HCT116 (cell line): ENCODE measurements around the gene ZNF697. TPM values are rescaled to one million over a fixed set of nuclear protein-coding genes. Genes with fewer than 3 reads are reported as not detected.

Source experiments
- ATAC-seq: fragments of 200-7000 bp; cut with Tn5 transposase; 2 replicates; pipeline ENCODE4 v1.9.1; 2020; ENCODE audit warnings: mild to moderate bottlenecking, moderate library complexity
- BruUV-seq: library from RNA; stranded (reverse); fragments of 400-500 nt; replicated peaks from 2 replicates; lab custom pipeline; 2021; lab: Mats Ljungman, UMichigan
- CTCF ChIA-PET: fragments of 300-600 bp; sonication (Branson Sonifier 250); formaldehyde crosslinking; loops from one replicate; lab custom pipeline; 2021; ENCODE audit warnings: antibody characterized with exemption; lab: Charles Lee
- POLR2A ChIA-PET: fragments of 300-600, 350-600 bp; sonication (Branson Sonifier 250); formaldehyde crosslinking; loops from one replicate; lab custom pipeline; 2021; ENCODE audit warnings: antibody characterized with exemption; lab: Charles Lee
- RAD21 ChIA-PET, 2 experiments: fragments of 300-600 bp; sonication (Branson Sonifier 250); formaldehyde crosslinking; loops; one replicate each; lab custom pipeline; 2023; ENCODE audit warnings: low total read pairs in 2 of 2; ENCODE audit not compliant: uncharacterized antibody in 2 of 2, unreplicated experiment in 2 of 2, low non-redundant PET in 1 of 2; lab: Charles Lee
- DNase-seq: peaks from one replicate; pipeline ENCODE4 v3.0.0-alpha.2; 2010; ENCODE audit warnings: low read depth, low spot score
- H2AFZ ChIP-seq: fragments of 200-600 bp; shearing (Covaris generic), sonication (generic); 2 replicates; pipeline ENCODE4 v1.6.1; 2017; ENCODE audit warnings: low read depth, mixed run types, mixed read lengths, antibody characterized with exemption, low read length; ENCODE audit not compliant: poor library complexity, severe bottlenecking
- H3K27ac ChIP-seq: 2 replicates; pipeline ENCODE4 v1.5.1; 2012; ENCODE audit warnings: low read depth, low read length
- H3K27me3 ChIP-seq: fragments of 200-600 bp; sonication (generic); 2 replicates; pipeline ENCODE4 v1.6.1; 2016; ENCODE audit warnings: mixed run types, low read length, mixed read lengths; ENCODE audit not compliant: insufficient read depth
- H3K36me3 ChIP-seq, 2 experiments: fragments of 200-500 bp in 1 of 2; fragments of 200-600 bp in 1 of 2; sonication (Bioruptor generic) in 1 of 2; sonication (generic) in 1 of 2; 2 replicates each; pipeline versions ENCODE4 v1.5.1 to v1.6.1; 2014 to 2016; ENCODE audit warnings: low read length in 2 of 2, inconsistent platforms in 1 of 2, mixed read lengths in 1 of 2, mixed run types in 1 of 2; ENCODE audit not compliant: insufficient read depth in 2 of 2, control insufficient read depth in 1 of 2
- H3K4me1 ChIP-seq, 2 experiments: fragments of 200-600 bp in 1 of 2; sonication (generic) in 1 of 2; 2 replicates each; pipeline versions ENCODE4 v1.5.1 to v1.6.1; 2012 to 2017; ENCODE audit warnings: low read length in 2 of 2, inconsistent platforms in 1 of 2, mild to moderate bottlenecking in 1 of 2, mixed read lengths in 1 of 2, mixed run types in 1 of 2, moderate library complexity in 1 of 2; ENCODE audit not compliant: insufficient read depth in 2 of 2, control insufficient read depth in 1 of 2
- H3K4me2 ChIP-seq: fragments of 200-600 bp; sonication (generic); 2 replicates; pipeline ENCODE4 v1.6.1; 2017; ENCODE audit warnings: mixed run types, low read length, mixed read lengths
- H3K4me3 ChIP-seq, 2 experiments: fragments of 200-600 bp in 1 of 2; sonication (generic) in 1 of 2; replicated peaks in 1 of 2; 2 replicates each; pipeline ENCODE4 v1.5.1; 2011 to 2016; ENCODE audit warnings: low read length in 2 of 2, control low read depth in 1 of 2, low read depth in 1 of 2, mild to moderate bottlenecking in 1 of 2, mixed read lengths in 1 of 2, mixed run types in 1 of 2
- H3K79me2 ChIP-seq: fragments of 200-600 bp; sonication (generic); 2 replicates; pipeline ENCODE4 v1.6.1; 2017; ENCODE audit warnings: mild to moderate bottlenecking, mixed run types, low read length, moderate library complexity, mixed read lengths; ENCODE audit not compliant: insufficient read depth
- H3K9ac ChIP-seq: fragments of 200-600 bp; sonication (generic); 2 replicates; pipeline ENCODE4 v1.6.1; 2016; ENCODE audit warnings: low read length, mixed read lengths
- H3K9me2 ChIP-seq: fragments of 200-600 bp; sonication (generic), shearing (Covaris generic); 2 replicates; pipeline ENCODE4 v1.6.1; 2017; ENCODE audit warnings: mixed run types, mild to moderate bottlenecking, moderate library complexity; ENCODE audit not compliant: insufficient read depth
- H3K9me3 ChIP-seq, 2 experiments: fragments of 200-500 bp in 1 of 2; fragments of 200-600 bp in 1 of 2; sonication (Bioruptor generic) in 1 of 2; sonication (generic) in 1 of 2; 2 replicates each; pipeline ENCODE4 v1.6.1; 2014 to 2017; ENCODE audit warnings: low read length in 2 of 2, mixed read lengths in 2 of 2, inconsistent platforms in 1 of 2, low read depth in 1 of 2, mild to moderate bottlenecking in 1 of 2, mixed run types in 1 of 2, moderate library complexity in 1 of 2; ENCODE audit not compliant: control insufficient read depth in 1 of 2, insufficient read depth in 1 of 2
- H4K20me1 ChIP-seq: fragments of 200-600 bp; sonication (generic), shearing (Covaris generic); 2 replicates; pipeline ENCODE4 v1.6.1; 2017; ENCODE audit warnings: mixed run types, mild to moderate bottlenecking, moderate library complexity; ENCODE audit not compliant: insufficient read depth
- CBX3 ChIP-seq: IDR thresholded peaks from 2 replicates; pipeline ENCODE4 v1.6.1; 2012; ENCODE audit warnings: low read depth
- ELF1 ChIP-seq: IDR thresholded peaks from 2 replicates; pipeline ENCODE4 v1.6.1; 2012; ENCODE audit warnings: low read depth, borderline replicate concordance
- FOSL1 ChIP-seq: IDR thresholded peaks from 2 replicates; pipeline ENCODE4 v1.6.1; 2012; ENCODE audit warnings: low read depth
- JUND ChIP-seq: IDR thresholded peaks from 2 replicates; pipeline ENCODE4 v1.6.1; 2012
- POLR2AphosphoS5 ChIP-seq: IDR thresholded peaks from 2 replicates; pipeline ENCODE4 v1.6.1; 2011; ENCODE audit warnings: mild to moderate bottlenecking, low read depth, low read length, moderate library complexity
- RAD21 ChIP-seq: IDR thresholded peaks from 2 replicates; pipeline ENCODE4 v1.6.1; 2012; ENCODE audit warnings: low read depth, mild to moderate bottlenecking
- SIN3A ChIP-seq: IDR thresholded peaks from 2 replicates; pipeline ENCODE4 v1.6.1; 2012; ENCODE audit warnings: low read depth
- SRF ChIP-seq: IDR thresholded peaks from 2 replicates; pipeline ENCODE4 v1.6.1; 2012; ENCODE audit warnings: low read depth
- TCF7L2 ChIP-seq: IDR thresholded peaks from 2 replicates; pipeline ENCODE4 v1.7.0; 2011; ENCODE audit warnings: borderline replicate concordance, inconsistent platforms; ENCODE audit not compliant: insufficient read depth, insufficient read length; ENCODE audit errors: extremely low read depth
- ZFX ChIP-seq: fragments of 450-650 bp; IDR thresholded peaks from 2 replicates; pipeline ENCODE4 v1.6.1; 2017
- ZNF274 ChIP-seq: fragments of 200-500 bp; sonication (Bioruptor generic); IDR thresholded peaks from 2 replicates; pipeline ENCODE4 v1.6.1; 2014; ENCODE audit warnings: mild to moderate bottlenecking, low read depth, low read length, inconsistent platforms
- intact Hi-C: fragments of 100-400 bp; cut with micrococcal nuclease; formaldehyde crosslinking; loops from 2 replicates; pipeline ENCODE4 v1.10.0; 2022
- total RNA-seq: library from RNA; stranded (reverse); gene quantifications from one replicate; pipeline ENCODE4 v1.2.1, GENCODE V29; 2021; ENCODE audit not compliant: unreplicated experiment
- TF ChIP-seq, protein P1 (sequence below), 3 experiments: fragments of 200-600 bp in 1 of 3; sonication (generic) in 1 of 3; IDR thresholded peaks in 2 of 3; conservative IDR thresholded peaks in 1 of 3; 2 replicates each; pipeline ENCODE4 v1.5.1; 2012 to 2017; ENCODE audit warnings: low read depth in 2 of 3, low read length in 2 of 3, antibody characterized with exemption in 1 of 3, borderline replicate concordance in 1 of 3, control low read depth in 1 of 3, mild to moderate bottlenecking in 1 of 3, mixed read lengths in 1 of 3, mixed run types in 1 of 3, moderate library complexity in 1 of 3; ENCODE audit not compliant: insufficient read depth in 1 of 3
- TF ChIP-seq, protein P2 (sequence below): IDR thresholded peaks from 2 replicates; pipeline ENCODE4 v1.6.1; 2012
- TF ChIP-seq, protein P3 (sequence below): IDR thresholded peaks from 2 replicates; pipeline ENCODE4 v1.6.1; 2012; ENCODE audit warnings: low read depth
- TF ChIP-seq, protein P4 (sequence below): IDR thresholded peaks from 2 replicates; pipeline ENCODE4 v1.6.1; 2012
- TF ChIP-seq, protein P5 (sequence below): IDR thresholded peaks from 2 replicates; pipeline ENCODE4 v1.6.1; 2011; ENCODE audit warnings: mild to moderate bottlenecking, low read length, moderate library complexity; ENCODE audit not compliant: insufficient replicate concordance; ENCODE audit errors: extremely low read depth

ZNF697 gene
- total RNA-seq, 1 experiment from 2014 or later: 5.9 TPM

DNA sequence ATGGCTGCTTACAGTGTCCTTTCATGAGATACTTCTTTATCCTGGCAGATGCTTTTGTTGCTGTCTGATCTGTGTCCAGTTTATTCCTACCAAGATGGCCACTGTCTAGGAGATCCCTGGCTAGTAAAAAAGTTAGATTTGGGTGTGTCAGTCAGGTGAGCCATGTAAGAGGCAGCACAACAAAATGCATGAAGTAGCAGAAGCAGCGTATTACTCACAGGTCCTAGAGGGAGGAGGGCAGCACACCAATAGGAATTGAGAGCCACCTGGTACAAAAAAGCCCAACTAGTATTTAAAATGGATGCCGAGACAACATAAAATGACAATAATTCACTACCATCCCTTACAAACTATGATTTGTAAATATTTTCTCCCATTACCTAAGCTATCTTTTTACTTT, 22.8 kb upstream of the ZNF697 start:
- ATAC-seq: no peak
- intact Hi-C loops: loop anchor here (10.0 kb wide), 1 partner anchor 196 kb away; no protein-coding TSS in a partner anchor
- Histone ChIP-seq H4K20me1 (no peaks in the 10 kb centered on the region), H3K4me2 (no peak overlapping the region), H3K9me3 (no peaks in the 10 kb centered on the region), H3K9me2 (no peaks in the 10 kb centered on the region), H3K4me1 (peaks cover 8 to 24% of the 10 kb centered on the region in 2 experiments), H3K4me3 (no peak overlapping the region), H2AFZ (no peak overlapping the region), H3K27ac (no peak overlapping the region), H3K36me3 (no peaks in the 10 kb centered on the region), H3K9ac (no peak overlapping the region), H3K27me3 (no peaks in the 10 kb centered on the region), H3K79me2 (no peaks in the 10 kb centered on the region)
- no TSS peak for BruUV-seq
- ChIA-PET RAD21 (no interaction called here), CTCF (no interaction called here), POLR2A (no interaction called here)
- TF ChIP-seq, protein P1, sequence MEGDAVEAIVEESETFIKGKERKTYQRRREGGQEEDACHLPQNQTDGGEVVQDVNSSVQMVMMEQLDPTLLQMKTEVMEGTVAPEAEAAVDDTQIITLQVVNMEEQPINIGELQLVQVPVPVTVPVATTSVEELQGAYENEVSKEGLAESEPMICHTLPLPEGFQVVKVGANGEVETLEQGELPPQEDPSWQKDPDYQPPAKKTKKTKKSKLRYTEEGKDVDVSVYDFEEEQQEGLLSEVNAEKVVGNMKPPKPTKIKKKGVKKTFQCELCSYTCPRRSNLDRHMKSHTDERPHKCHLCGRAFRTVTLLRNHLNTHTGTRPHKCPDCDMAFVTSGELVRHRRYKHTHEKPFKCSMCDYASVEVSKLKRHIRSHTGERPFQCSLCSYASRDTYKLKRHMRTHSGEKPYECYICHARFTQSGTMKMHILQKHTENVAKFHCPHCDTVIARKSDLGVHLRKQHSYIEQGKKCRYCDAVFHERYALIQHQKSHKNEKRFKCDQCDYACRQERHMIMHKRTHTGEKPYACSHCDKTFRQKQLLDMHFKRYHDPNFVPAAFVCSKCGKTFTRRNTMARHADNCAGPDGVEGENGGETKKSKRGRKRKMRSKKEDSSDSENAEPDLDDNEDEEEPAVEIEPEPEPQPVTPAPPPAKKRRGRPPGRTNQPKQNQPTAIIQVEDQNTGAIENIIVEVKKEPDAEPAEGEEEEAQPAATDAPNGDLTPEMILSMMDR (IDR thresholded peaks at IDR 0.05 in 2 of 3, conservative IDR thresholded peaks at IDR 0.05 in 1 of 3; ENCODE audit: borderline replicate concordance in 1 of 3, insufficient read depth in 1 of 3, low read depth in 2 of 3, low read length in 2 of 3): no peak
- TF ChIP-seq FOSL1 (no peak), ELF1 (no peak), JUND (no peak), ZNF274 (no peak), ZFX (no peak), SIN3A (no peak), POLR2AphosphoS5 (no peak), TCF7L2 (no peak), SRF (no peak), RAD21 (no peak), CBX3 (no peak)
- TF ChIP-seq, protein P2, sequence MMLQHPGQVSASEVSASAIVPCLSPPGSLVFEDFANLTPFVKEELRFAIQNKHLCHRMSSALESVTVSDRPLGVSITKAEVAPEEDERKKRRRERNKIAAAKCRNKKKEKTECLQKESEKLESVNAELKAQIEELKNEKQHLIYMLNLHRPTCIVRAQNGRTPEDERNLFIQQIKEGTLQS: no peak
- TF ChIP-seq, protein P3, sequence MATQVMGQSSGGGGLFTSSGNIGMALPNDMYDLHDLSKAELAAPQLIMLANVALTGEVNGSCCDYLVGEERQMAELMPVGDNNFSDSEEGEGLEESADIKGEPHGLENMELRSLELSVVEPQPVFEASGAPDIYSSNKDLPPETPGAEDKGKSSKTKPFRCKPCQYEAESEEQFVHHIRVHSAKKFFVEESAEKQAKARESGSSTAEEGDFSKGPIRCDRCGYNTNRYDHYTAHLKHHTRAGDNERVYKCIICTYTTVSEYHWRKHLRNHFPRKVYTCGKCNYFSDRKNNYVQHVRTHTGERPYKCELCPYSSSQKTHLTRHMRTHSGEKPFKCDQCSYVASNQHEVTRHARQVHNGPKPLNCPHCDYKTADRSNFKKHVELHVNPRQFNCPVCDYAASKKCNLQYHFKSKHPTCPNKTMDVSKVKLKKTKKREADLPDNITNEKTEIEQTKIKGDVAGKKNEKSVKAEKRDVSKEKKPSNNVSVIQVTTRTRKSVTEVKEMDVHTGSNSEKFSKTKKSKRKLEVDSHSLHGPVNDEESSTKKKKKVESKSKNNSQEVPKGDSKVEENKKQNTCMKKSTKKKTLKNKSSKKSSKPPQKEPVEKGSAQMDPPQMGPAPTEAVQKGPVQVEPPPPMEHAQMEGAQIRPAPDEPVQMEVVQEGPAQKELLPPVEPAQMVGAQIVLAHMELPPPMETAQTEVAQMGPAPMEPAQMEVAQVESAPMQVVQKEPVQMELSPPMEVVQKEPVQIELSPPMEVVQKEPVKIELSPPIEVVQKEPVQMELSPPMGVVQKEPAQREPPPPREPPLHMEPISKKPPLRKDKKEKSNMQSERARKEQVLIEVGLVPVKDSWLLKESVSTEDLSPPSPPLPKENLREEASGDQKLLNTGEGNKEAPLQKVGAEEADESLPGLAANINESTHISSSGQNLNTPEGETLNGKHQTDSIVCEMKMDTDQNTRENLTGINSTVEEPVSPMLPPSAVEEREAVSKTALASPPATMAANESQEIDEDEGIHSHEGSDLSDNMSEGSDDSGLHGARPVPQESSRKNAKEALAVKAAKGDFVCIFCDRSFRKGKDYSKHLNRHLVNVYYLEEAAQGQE: no peak
- TF ChIP-seq, protein P4, sequence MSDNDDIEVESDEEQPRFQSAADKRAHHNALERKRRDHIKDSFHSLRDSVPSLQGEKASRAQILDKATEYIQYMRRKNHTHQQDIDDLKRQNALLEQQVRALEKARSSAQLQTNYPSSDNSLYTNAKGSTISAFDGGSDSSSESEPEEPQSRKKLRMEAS: no peak
- TF ChIP-seq, protein P5, sequence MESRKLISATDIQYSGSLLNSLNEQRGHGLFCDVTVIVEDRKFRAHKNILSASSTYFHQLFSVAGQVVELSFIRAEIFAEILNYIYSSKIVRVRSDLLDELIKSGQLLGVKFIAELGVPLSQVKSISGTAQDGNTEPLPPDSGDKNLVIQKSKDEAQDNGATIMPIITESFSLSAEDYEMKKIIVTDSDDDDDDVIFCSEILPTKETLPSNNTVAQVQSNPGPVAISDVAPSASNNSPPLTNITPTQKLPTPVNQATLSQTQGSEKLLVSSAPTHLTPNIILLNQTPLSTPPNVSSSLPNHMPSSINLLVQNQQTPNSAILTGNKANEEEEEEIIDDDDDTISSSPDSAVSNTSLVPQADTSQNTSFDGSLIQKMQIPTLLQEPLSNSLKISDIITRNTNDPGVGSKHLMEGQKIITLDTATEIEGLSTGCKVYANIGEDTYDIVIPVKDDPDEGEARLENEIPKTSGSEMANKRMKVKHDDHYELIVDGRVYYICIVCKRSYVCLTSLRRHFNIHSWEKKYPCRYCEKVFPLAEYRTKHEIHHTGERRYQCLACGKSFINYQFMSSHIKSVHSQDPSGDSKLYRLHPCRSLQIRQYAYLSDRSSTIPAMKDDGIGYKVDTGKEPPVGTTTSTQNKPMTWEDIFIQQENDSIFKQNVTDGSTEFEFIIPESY: no peak
- no peak for DNase-seq
